H1 (cell line): ENCODE data around the gene MMAA. TPM values are rescaled to one million over a fixed set of nuclear protein-coding genes. Genes with fewer than 3 reads are reported as not detected.

Experiments
- CTCF ChIA-PET: fragments of 300-600 bp; sonication (Branson Sonifier 250); formaldehyde crosslinking; loops from one replicate; lab custom pipeline; 2021; ENCODE audit not compliant: partially characterized antibody; lab: Charles Lee
- POLR2A ChIA-PET: fragments of 300-600 bp; sonication (Branson Sonifier 250); formaldehyde crosslinking; loops from one replicate; lab custom pipeline; 2021; ENCODE audit warnings: inconsistent platforms; ENCODE audit not compliant: partially characterized antibody; lab: Charles Lee
- DNase-seq, 2 experiments: peaks; one replicate each; pipeline versions ENCODE4 v3.0.0 to v3.0.0-alpha.2; 2010 to 2022; ENCODE audit warnings: low spot score in 2 of 2, low read depth in 1 of 2, mixed read lengths in 1 of 2
- FAIRE-seq: peaks from 2 replicates; lab custom pipeline; 2011; peaks lifted over from hg19 to GRCh38; lab: Jason Lieb, UNC
- H2AFZ ChIP-seq: 2 replicates; pipeline ENCODE4 v1.8.1; 2012; ENCODE audit warnings: low read length, inconsistent platforms
- H2AK5ac ChIP-seq: 2 replicates; pipeline ENCODE4 v1.6.1; 2013; ENCODE audit warnings: low read depth, low read length
- H2BK120ac ChIP-seq: replicated peaks from 2 replicates; pipeline ENCODE3; 2013; ENCODE audit warnings: low read depth, low read length, inconsistent platforms
- H2BK12ac ChIP-seq: 2 replicates; pipeline ENCODE4 v1.6.1; 2013; ENCODE audit warnings: low read depth, low read length
- H2BK15ac ChIP-seq: 2 replicates; pipeline ENCODE4 v1.6.1; 2013; ENCODE audit warnings: low read length
- H2BK20ac ChIP-seq: 2 replicates; pipeline ENCODE4 v1.6.1; 2013; ENCODE audit warnings: low read length
- H2BK5ac ChIP-seq: 2 replicates; pipeline ENCODE4 v1.6.1; 2013; ENCODE audit warnings: low read depth, low read length
- H3K14ac ChIP-seq: 2 replicates; pipeline ENCODE4 v1.6.1; 2013; ENCODE audit warnings: inconsistent platforms; ENCODE audit not compliant: insufficient read length
- H3K18ac ChIP-seq: 2 replicates; pipeline ENCODE4 v1.6.1; 2013; ENCODE audit warnings: low read length; ENCODE audit errors: extremely low read depth
- H3K23ac ChIP-seq: 2 replicates; pipeline ENCODE4 v1.6.1; 2013; ENCODE audit warnings: inconsistent platforms; ENCODE audit not compliant: insufficient read length
- H3K23me2 ChIP-seq: 2 replicates; pipeline ENCODE4 v1.6.1; 2013; ENCODE audit warnings: low read depth, low read length
- H3K27ac ChIP-seq: 2 replicates; pipeline ENCODE4 v1.6.1; 2011; ENCODE audit warnings: low read depth, low read length, inconsistent platforms
- H3K27me3 ChIP-seq, 4 experiments: replicated peaks in 1 of 4; 1 replicate in 1 of 4; 2 replicates in 3 of 4; pipeline versions ENCODE4 v1.6.1 to v1.8.1; 2011 to 2013; ENCODE audit warnings: low read length in 3 of 4, mild to moderate bottlenecking in 3 of 4, inconsistent platforms in 2 of 4, mixed read lengths in 2 of 4, moderate library complexity in 1 of 4; ENCODE audit not compliant: control insufficient read depth in 3 of 4, insufficient read depth in 3 of 4; ENCODE audit errors: extremely low read depth in 1 of 4
- H3K36me3 ChIP-seq, 4 experiments: 2 replicates each; pipeline versions ENCODE4 v1.6.1 to v1.8.1; 2011 to 2013; ENCODE audit warnings: mild to moderate bottlenecking in 4 of 4, low read length in 3 of 4, moderate library complexity in 2 of 4, control low read depth in 1 of 4, inconsistent platforms in 1 of 4; ENCODE audit not compliant: insufficient read depth in 4 of 4, control insufficient read depth in 2 of 4
- H3K4ac ChIP-seq: replicated peaks from 2 replicates; pipeline ENCODE3; 2013; ENCODE audit warnings: low read length, low read depth, mixed read lengths, inconsistent platforms; ENCODE audit not compliant: insufficient read length
- H3K4me1 ChIP-seq, 4 experiments: replicated peaks in 1 of 4; 1 replicate in 1 of 4; 2 replicates in 3 of 4; pipeline versions ENCODE4 v1.6.1 to v1.8.1; 2011 to 2013; ENCODE audit warnings: low read length in 3 of 4, inconsistent platforms in 2 of 4, mixed read lengths in 1 of 4; ENCODE audit not compliant: insufficient read depth in 4 of 4, control insufficient read depth in 3 of 4
- H3K4me2 ChIP-seq, 2 experiments: 2 replicates each; pipeline versions ENCODE4 v1.6.1 to v1.8.1; 2011 to 2013; ENCODE audit warnings: low read depth in 2 of 2, low read length in 2 of 2, control low read depth in 1 of 2, inconsistent platforms in 1 of 2, mild to moderate bottlenecking in 1 of 2; ENCODE audit not compliant: insufficient read depth in 1 of 2
- H3K4me3 ChIP-seq, 4 experiments: fragments of 200-600, 300-600 bp in 1 of 4; sonication (generic), shearing (Covaris generic), sonication (Bioruptor Twin) in 1 of 4; 2 replicates each; pipeline versions ENCODE4 v1.5.1 to v1.8.1; 2011 to 2016; ENCODE audit warnings: low read length in 4 of 4, low read depth in 3 of 4, control low read depth in 2 of 4, inconsistent platforms in 2 of 4, mild to moderate bottlenecking in 2 of 4, mixed read lengths in 1 of 4, moderate library complexity in 1 of 4; ENCODE audit not compliant: insufficient read depth in 2 of 4; ENCODE audit errors: extremely low read depth in 1 of 4
- H3K56ac ChIP-seq: replicated peaks from 2 replicates; pipeline ENCODE3; 2013; ENCODE audit warnings: low read depth, mild to moderate bottlenecking, mixed read lengths, low read length, inconsistent platforms; ENCODE audit not compliant: insufficient read length
- H3K79me1 ChIP-seq: 2 replicates; pipeline ENCODE4 v1.6.1; 2013; ENCODE audit warnings: low read depth, low read length, control low read depth
- H3K79me2 ChIP-seq, 2 experiments: 2 replicates each; pipeline versions ENCODE4 v1.6.1 to v1.8.1; 2012 to 2013; ENCODE audit warnings: low read length in 2 of 2, mild to moderate bottlenecking in 2 of 2, inconsistent platforms in 1 of 2; ENCODE audit not compliant: insufficient read depth in 2 of 2, control insufficient read depth in 1 of 2
- H3K9ac ChIP-seq, 4 experiments: replicated peaks in 1 of 4; 1 replicate in 1 of 4; 2 replicates in 3 of 4; pipeline versions ENCODE4 v1.6.1 to v1.8.1; 2011 to 2013; ENCODE audit warnings: low read depth in 3 of 4, low read length in 3 of 4, control low read depth in 2 of 4, mild to moderate bottlenecking in 2 of 4, moderate library complexity in 2 of 4, inconsistent platforms in 1 of 4; ENCODE audit errors: extremely low read depth in 1 of 4
- H3K9me3 ChIP-seq, 2 experiments: 2 replicates each; pipeline versions ENCODE4 v1.6.1 to v1.8.1; 2012 to 2013; ENCODE audit warnings: mild to moderate bottlenecking in 2 of 2, moderate library complexity in 2 of 2, control low read depth in 1 of 2, inconsistent platforms in 1 of 2, low read depth in 1 of 2, low read length in 1 of 2, mixed read lengths in 1 of 2; ENCODE audit not compliant: insufficient read depth in 2 of 2
- H4K20me1 ChIP-seq, 2 experiments: replicated peaks in 1 of 2; 2 replicates each; pipeline versions ENCODE3 to v1.8.1; 2011 to 2013; ENCODE audit warnings: inconsistent platforms in 2 of 2, low read length in 2 of 2, mild to moderate bottlenecking in 1 of 2; ENCODE audit not compliant: insufficient read depth in 2 of 2, control insufficient read depth in 1 of 2
- H4K5ac ChIP-seq: 2 replicates; pipeline ENCODE4 v1.6.1; 2013; ENCODE audit warnings: low read length, low read depth, mixed read lengths, inconsistent platforms; ENCODE audit not compliant: insufficient read length
- H4K8ac ChIP-seq: 2 replicates; pipeline ENCODE4 v1.8.0; 2013; ENCODE audit warnings: mild to moderate bottlenecking, moderate library complexity, low read length, inconsistent platforms; ENCODE audit not compliant: insufficient read depth; ENCODE audit errors: extremely low read depth
- H4K91ac ChIP-seq: replicated peaks from 2 replicates; pipeline ENCODE3; 2013; ENCODE audit warnings: low read length, mixed read lengths, inconsistent platforms; ENCODE audit not compliant: insufficient read length
- CHD1 ChIP-seq: IDR thresholded peaks from 2 replicates; pipeline ENCODE4 v1.6.1; 2012; ENCODE audit warnings: low read depth, low read length, improper control_type of control experiment
- GABPA ChIP-seq: IDR thresholded peaks from 2 replicates; pipeline ENCODE4 v1.6.1; 2011; ENCODE audit warnings: mild to moderate bottlenecking, low read length, moderate library complexity, borderline replicate concordance; ENCODE audit not compliant: insufficient read depth
- PHF8 ChIP-seq: fragments of 200-600 bp; sonication (generic); conservative IDR thresholded peaks from 2 replicates; pipeline ENCODE4 v1.7.1; 2012; ENCODE audit warnings: low read depth, mild to moderate bottlenecking, inconsistent platforms, low read length, moderate library complexity
- RXRA ChIP-seq: IDR thresholded peaks from 2 replicates; pipeline ENCODE4 v1.6.1; 2011; ENCODE audit warnings: low read depth, mild to moderate bottlenecking, low read length, moderate library complexity; ENCODE audit not compliant: insufficient read depth
- WGBS, 2 experiments: shearing (Covaris generic) in 1 of 2; methylation state at CpG; one replicate each; pipeline versions ENCODE4 v1.1.6 to v1.1.7; 2013 to 2015; ENCODE audit warnings: low lambda C conversion rate in 2 of 2, mixed read lengths in 2 of 2, inconsistent platforms in 1 of 2, low coverage in 1 of 2, missing lambda C conversion rate in 1 of 2; ENCODE audit not compliant: insufficient replicate concordance in 2 of 2, insufficient coverage in 1 of 2, insufficient read length in 1 of 2; ENCODE audit errors: extremely low coverage in 1 of 2, missing lambda C conversion rate in 1 of 2; 5-methylcytosine and 5-hydroxymethylcytosine counted together
- polyA plus RNA-seq, 7 experiments: library from polyadenylated mRNA; depleted of rRNA in 3 of 7; stranded (reverse) in 5 of 7; unstranded in 2 of 7; fragments of >200 nt in 5 of 7; fragments of 200-250 nt in 2 of 7; gene quantifications; 1 replicate in 5 of 7; 2 replicates in 1 of 7; 4 replicates in 1 of 7; pipeline versions ENCODE4 v1.2.1 to v1.2.3, GENCODE V29; 2011 to 2013; ENCODE audit warnings: missing spikeins in 2 of 7, mixed read lengths in 2 of 7
- total RNA-seq: library from RNA; stranded (reverse); fragmentation: NEBNext Ultra II Directional; extraction: Animal tissue kit (Norgen Biotek cat#: 25700); gene quantifications from 2 replicates; pipeline ENCODE4 v1.2.1, GENCODE V29; 2021

The MMAA gene
- total and polyA plus RNA-seq, 2 of the 8 experiments (the other 6 are each of a cell fraction or from before 2014, with no cell fraction given), result 0.98 to 4.9 TPM

DNA sequence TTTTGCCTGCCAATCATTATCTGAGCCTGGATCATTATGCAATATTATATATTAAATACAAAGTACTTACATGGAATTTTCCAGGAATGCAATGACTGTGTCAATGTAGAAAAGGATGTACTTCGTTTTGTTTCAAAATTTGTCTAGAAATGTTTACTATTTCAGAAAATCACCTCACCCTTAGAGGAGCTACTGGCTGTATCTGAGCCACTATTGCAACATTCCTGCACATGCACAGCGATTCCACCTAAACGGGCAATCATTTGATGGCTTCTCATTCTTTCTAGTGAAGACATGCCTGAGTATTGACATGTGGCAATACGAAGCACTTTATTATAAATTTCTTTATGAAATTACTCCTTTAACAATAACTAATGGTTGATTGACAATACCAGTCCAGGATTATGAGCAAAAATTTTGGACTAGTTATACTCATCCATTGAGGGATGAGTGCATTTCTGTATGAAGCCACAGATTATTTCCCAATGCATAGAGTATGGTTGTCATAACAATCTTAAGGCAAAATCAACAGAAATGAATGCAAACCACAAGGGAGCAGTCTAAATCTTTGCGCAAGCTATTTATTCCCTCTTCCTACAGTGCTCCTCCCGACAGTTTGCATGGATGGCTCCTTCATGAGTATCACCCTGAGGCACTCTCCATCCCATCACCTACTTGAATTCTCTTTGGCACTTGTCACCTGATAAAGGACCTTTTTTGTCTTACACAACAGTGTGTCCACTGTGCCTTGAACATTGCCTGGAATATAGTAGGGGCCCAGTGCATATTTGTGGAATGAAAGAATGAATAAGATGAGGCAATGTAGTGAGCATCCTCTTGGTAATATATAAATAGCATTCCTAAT is 35.8 kb upstream of the MMAA start:
- 88% methylated on average over 6 of the region's 6 CpGs; no CpG with 5 or more reads in 1 of the 2 experiments for WGBS, 2 experiments
- H3K14ac ChIP-seq, result no peak overlapping the region
- TF ChIP-seq PHF8 (no peak), RXRA (no peak), CHD1 (no peak), GABPA (no peak)

More for the DNA sequence above, 35.8 kb upstream of the MMAA start:
- Histone ChIP-seq H2BK5ac (no peak overlapping the region), H3K4me2 (no peak overlapping the region), H2BK20ac (no peak overlapping the region), H3K18ac (no peak overlapping the region), H3K4me1 (no peaks in the 10 kb centered on the region), H3K4me3 (no peak overlapping the region), H3K79me1 (no peaks in the 10 kb centered on the region), H2BK12ac (no peak overlapping the region), H4K91ac (no peak overlapping the region), H2AFZ (no peak overlapping the region), H3K27me3 (no peaks in the 10 kb centered on the region), H2AK5ac (no peak overlapping the region), H3K27ac (no peak overlapping the region), H4K20me1 (no peaks in the 10 kb centered on the region), H4K5ac (no peak overlapping the region), H4K8ac (no peak overlapping the region), H3K9me3 (no peaks in the 10 kb centered on the region), H3K23ac (no peak overlapping the region), H3K56ac (no peak overlapping the region), H3K4ac (no peak overlapping the region), H3K79me2 (no peaks in the 10 kb centered on the region), H3K9ac (no peak overlapping the region), H2BK120ac (no peak overlapping the region), H2BK15ac (no peak overlapping the region), H3K36me3 (no peaks in the 10 kb centered on the region), H3K23me2 (no peaks in the 10 kb centered on the region)
- ChIA-PET POLR2A (no interaction called here), CTCF (interaction anchor here (1.0 kb wide), 1 partner anchor 26 kb away, joined by 3 read pairs; no protein-coding TSS in a partner anchor)
- FAIRE-seq, result no peak
- DNase-seq, result no peak
